GM12878 (cell line): ENCODE data around the gene RGP1. TPM values are rescaled to one million over a fixed set of nuclear protein-coding genes. Genes with fewer than 3 reads are reported as not detected.

Source experiments
- ATAC-seq: fragments of 200-7000 bp; cut with Tn5 transposase; 3 replicates; pipeline ENCODE4 v1.9.1; 2020; ENCODE audit warnings: mild to moderate bottlenecking, moderate library complexity
- BruUV-seq: library from RNA; stranded (reverse); fragments of 400-500 nt; replicated peaks from 2 replicates; lab custom pipeline; 2021; lab: Mats Ljungman, UMichigan
- CTCF ChIA-PET: fragments of 300-600 bp; sonication (Branson Sonifier 250); formaldehyde crosslinking; extraction: SDS; loops from one replicate; lab custom pipeline; 2021; ENCODE audit warnings: inconsistent platforms; lab: Yijun Ruan, JAX
- POLR2A ChIA-PET: fragments of 350-600 bp; formaldehyde crosslinking; extraction: SDS; loops from one replicate; lab custom pipeline; 2021; ENCODE audit warnings: inconsistent platforms; lab: Charles Lee
- RAD21 ChIA-PET: fragments of 300-600 bp; sonication (Branson Sonifier 250); formaldehyde crosslinking; loops from one replicate; lab custom pipeline; 2023; ENCODE audit warnings: antibody characterized with exemption; ENCODE audit not compliant: unreplicated experiment; lab: Charles Lee
- SMC1A ChIA-PET: fragments of 300-600 bp; sonication (Branson Sonifier 250); formaldehyde crosslinking; loops from one replicate; lab custom pipeline; 2023; ENCODE audit not compliant: unreplicated experiment, uncharacterized antibody; lab: Charles Lee
- DNase-seq: peaks from one replicate; pipeline ENCODE4 v3.0.0-alpha.2; 2011; ENCODE audit warnings: low read depth, low spot score
- FAIRE-seq: peaks from 3 replicates; lab custom pipeline; 2011; peaks lifted over from hg19 to GRCh38; lab: Jason Lieb, UNC
- H2AFZ ChIP-seq: 2 replicates; pipeline ENCODE4 v1.6.0; 2011; ENCODE audit warnings: low read depth, low read length, control low read depth; ENCODE audit not compliant: control insufficient read depth
- H3K27ac ChIP-seq: 2 replicates; pipeline ENCODE4 v1.5.1; 2011; ENCODE audit warnings: control low read depth; ENCODE audit not compliant: control insufficient read depth, insufficient read depth
- H3K27me3 ChIP-seq, 2 experiments: replicated peaks in 1 of 2; 2 replicates each; pipeline versions ENCODE4 v1.6.0 to v1.6.1; 2011; ENCODE audit warnings: low read length in 1 of 2; ENCODE audit not compliant: control insufficient read depth in 2 of 2, insufficient read depth in 2 of 2
- H3K36me3 ChIP-seq, 2 experiments: 2 replicates each; pipeline ENCODE4 v1.5.1; 2011; ENCODE audit warnings: low read length in 1 of 2; ENCODE audit not compliant: control insufficient read depth in 2 of 2, insufficient read depth in 2 of 2
- H3K4me1 ChIP-seq: 2 replicates; pipeline ENCODE4 v1.6.1; 2011; ENCODE audit warnings: mild to moderate bottlenecking, low read length, moderate library complexity, mixed read lengths; ENCODE audit not compliant: control insufficient read depth, insufficient read depth
- H3K4me2 ChIP-seq: 2 replicates; pipeline ENCODE4 v1.6.0; 2011; ENCODE audit warnings: control low read depth; ENCODE audit not compliant: control insufficient read depth, insufficient read depth
- H3K4me3 ChIP-seq: fragments of 200-600 bp; sonication (generic); 2 replicates; pipeline ENCODE4 v1.5.1; 2016
- H3K79me2 ChIP-seq: 2 replicates; pipeline ENCODE4 v1.6.0; 2011; ENCODE audit warnings: low read length; ENCODE audit not compliant: control insufficient read depth, insufficient read depth
- H3K9ac ChIP-seq: 2 replicates; pipeline ENCODE4 v1.8.0; 2011; ENCODE audit warnings: low read length, control low read depth, mixed read lengths; ENCODE audit not compliant: control insufficient read depth, insufficient read depth
- H3K9me3 ChIP-seq: replicated peaks from 3 replicates; pipeline ENCODE4 v1.5.1; 2011; ENCODE audit warnings: mild to moderate bottlenecking, low read length; ENCODE audit not compliant: control insufficient read depth, insufficient read depth
- H4K20me1 ChIP-seq: 2 replicates; pipeline ENCODE4 v1.6.0; 2011; ENCODE audit not compliant: control insufficient read depth, insufficient read depth
- ASH2L ChIP-seq: fragments of 300-600, 200-600 bp; sonication (generic); IDR thresholded peaks from 2 replicates; pipeline ENCODE4 v1.6.1; 2017; ENCODE audit warnings: low read depth, mild to moderate bottlenecking, borderline replicate concordance
- BCL11A ChIP-seq: IDR thresholded peaks from 2 replicates; pipeline ENCODE4 v1.6.1; 2011; ENCODE audit warnings: low read depth, low read length
- ETV6 ChIP-seq, 2 experiments: fragments of 450-650 bp in 1 of 2; IDR thresholded peaks in 1 of 2; conservative IDR thresholded peaks in 1 of 2; 2 replicates each; pipeline ENCODE4 v1.6.1; 2014; ENCODE audit warnings: antibody characterized with exemption in 1 of 2, borderline replicate concordance in 1 of 2, low read depth in 1 of 2, mild to moderate bottlenecking in 1 of 2, moderate library complexity in 1 of 2
- GATAD2B ChIP-seq: fragments of 450-650 bp; conservative IDR thresholded peaks from 2 replicates; pipeline ENCODE4 v1.6.1; 2017; ENCODE audit warnings: low read depth, mild to moderate bottlenecking, moderate library complexity
- IRF4 ChIP-seq: IDR thresholded peaks from 2 replicates; pipeline ENCODE4 v1.6.1; 2011; ENCODE audit warnings: low read depth, low read length
- NFIC ChIP-seq: IDR thresholded peaks from 2 replicates; pipeline ENCODE4 v1.6.1; 2012; ENCODE audit warnings: low read depth, mild to moderate bottlenecking, inconsistent platforms, low read length, moderate library complexity
- PML ChIP-seq: IDR thresholded peaks from 2 replicates; pipeline ENCODE4 v1.6.1; 2012; ENCODE audit warnings: low read length, inconsistent platforms
- SMC3 ChIP-seq: IDR thresholded peaks from 2 replicates; pipeline ENCODE4 v1.6.1; 2011; ENCODE audit warnings: low read length, improper control_type of control experiment, borderline replicate concordance
- SPI1 ChIP-seq: IDR thresholded peaks from 2 replicates; pipeline ENCODE4 v1.6.1; 2011; ENCODE audit warnings: low read depth, mild to moderate bottlenecking, low read length, moderate library complexity, borderline replicate concordance; ENCODE audit not compliant: insufficient read depth
- ZBED1 ChIP-seq: IDR thresholded peaks from 2 replicates; pipeline ENCODE4 v1.6.1; 2016; ENCODE audit warnings: borderline replicate concordance
- ZNF217 ChIP-seq: fragments of 450-650 bp; IDR thresholded peaks from 2 replicates; pipeline ENCODE4 v1.6.1; 2017; ENCODE audit warnings: antibody characterized with exemption, mild to moderate bottlenecking
- WGBS: methylation state at CpG from one replicate; pipeline ENCODE4 v1.1.6; 2016; ENCODE audit warnings: low lambda C conversion rate; ENCODE audit not compliant: insufficient replicate concordance, insufficient coverage; ENCODE audit errors: missing lambda C conversion rate; 5-methylcytosine and 5-hydroxymethylcytosine counted together
- in situ Hi-C: fragments of 300-500 bp; cut with MboI; formaldehyde crosslinking; loops from 9 replicates; pipeline ENCODE4 v1.14.3; 2018; ENCODE audit warnings: mixed read lengths
- intact Hi-C: fragments of 100-400 bp; cut with micrococcal nuclease; formaldehyde crosslinking; loops from one replicate; pipeline ENCODE4 v1.14.2; 2022; ENCODE audit not compliant: unreplicated experiment
- polyA plus RNA-seq, 11 experiments: library from polyadenylated mRNA; depleted of rRNA in 4 of 11; unstranded in 6 of 11; stranded (reverse) in 5 of 11; fragments of >200 nt; fragmentation: Nextera tagmentation in 4 of 11; fragmentation: Illumina TruSeq in 1 of 11; extraction: Ambion mirVana in 4 of 11; extraction: Trizol in 1 of 11; gene quantifications; 1 replicate in 1 of 11; 2 replicates in 10 of 11; pipeline versions ENCODE4 v1.2.1 to v1.2.3, GENCODE V29; 2011 to 2016; ENCODE audit warnings: inconsistent platforms in 2 of 11, missing spikeins in 2 of 11, low read depth in 1 of 11
- total RNA-seq, 4 experiments: library from RNA; depleted of rRNA in 3 of 4; stranded (reverse); fragments of >200 nt in 3 of 4; fragmentation: Illumina TruSeq in 1 of 4; extraction: Trizol in 1 of 4; gene quantifications; 2 replicates each; pipeline versions ENCODE4 v1.2.1 to v1.2.3, GENCODE V29; 2013 to 2021
- TF ChIP-seq, protein P1 (sequence below): fragments of 450-650 bp; formaldehyde crosslinking; IDR thresholded peaks from 2 replicates; pipeline ENCODE4 v1.4.0; 2020; ENCODE audit warnings: mild to moderate bottlenecking, moderate library complexity
- TF ChIP-seq, protein P2 (sequence below): fragments of 450-650 bp; IDR thresholded peaks from 2 replicates; pipeline ENCODE4 v1.6.1; 2016; ENCODE audit warnings: mild to moderate bottlenecking
- TF ChIP-seq, protein P3 (sequence below): fragments of 450-650 bp; IDR thresholded peaks from 2 replicates; pipeline ENCODE4 v1.6.1; 2017; ENCODE audit warnings: mild to moderate bottlenecking, low read depth, inconsistent platforms; ENCODE audit not compliant: poor library complexity, severe bottlenecking

RGP1 gene
- total and polyA plus RNA-seq, 10 of the 15 experiments (the other 5 are each of a cell fraction or from before 2014, with no cell fraction given), result 0.44 to 14.9 (median 7.4) TPM

DNA sequence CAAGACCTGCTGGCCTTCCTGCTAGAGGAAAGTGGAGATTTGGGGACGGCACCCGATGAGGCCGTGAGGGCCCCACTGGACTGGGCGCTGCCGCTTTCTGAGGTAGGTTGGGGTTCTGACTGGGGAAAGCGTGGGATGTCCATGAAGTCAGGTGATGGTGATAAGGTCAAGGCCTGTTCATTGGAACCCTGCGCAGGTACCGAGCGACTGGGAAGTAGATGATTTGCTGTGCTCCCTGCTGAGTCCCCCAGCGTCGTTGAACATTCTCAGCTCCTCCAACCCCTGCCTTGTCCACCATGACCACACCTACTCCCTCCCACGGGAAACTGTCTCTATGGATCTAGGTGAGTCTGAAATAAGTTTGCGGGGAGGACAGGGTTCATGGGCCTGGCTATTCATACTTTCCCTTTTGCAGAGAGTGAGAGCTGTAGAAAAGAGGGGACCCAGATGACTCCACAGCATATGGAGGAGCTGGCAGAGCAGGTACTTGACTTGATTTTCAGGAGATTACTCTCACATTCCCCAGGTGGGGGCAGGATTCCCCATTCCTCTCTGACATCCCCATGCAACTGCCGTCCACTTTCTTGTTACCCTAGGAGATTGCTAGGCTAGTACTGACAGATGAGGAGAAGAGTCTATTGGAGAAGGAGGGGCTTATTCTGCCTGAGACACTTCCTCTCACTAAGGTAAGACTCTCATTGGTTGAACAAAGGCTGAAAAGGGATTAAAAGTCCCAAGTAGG is 16.1 kb upstream of the RGP1 start:
- H3K27ac ChIP-seq, result peak overlapping the region; percentile 92
- DNase-seq (no peak), FAIRE-seq (peak; percentile 83), ATAC-seq (peak; percentile 16)
- peak overlapping the region; percentile 74 for H3K4me3 ChIP-seq
- H3K36me3 ChIP-seq, result peaks cover 10 to 18% of the 10 kb centered on the region in 2 experiments; a peak in 3 of 4 replicates
- peaks cover 10% of the 10 kb centered on the region for H3K4me1 ChIP-seq
- WGBS, result under 1% methylated on average over 14 of the region's 14 CpGs
- H3K4me2 ChIP-seq, result peak overlapping the region; percentile 93
- no peaks in the 10 kb centered on the region for H4K20me1 ChIP-seq
- ChIA-PET POLR2A (interaction anchor here (0.7 to 8.1 kb wide), 16 partner anchors 8 to 129 kb away, joined by 3 to 163 read pairs (median 6); partner anchors contain the start of genes ARHGEF39, CCDC107, GBA2 and HINT2), RAD21 (interaction anchor here (1.1 to 8.6 kb wide), 16 partner anchors 14 to 617 kb away, joined by 3 to 133 read pairs (median 5); partner anchors contain the start of genes ARHGEF39, ATOSB, CCDC107 and CD72), CTCF (interaction anchor here (1.0 to 9.5 kb wide), 16 partner anchors 13 to 149 kb away, joined by 3 to 183 read pairs (median 7); partner anchors contain the start of genes ARHGEF39, CCDC107, GBA2 and HINT2), SMC1A (interaction anchor here (1.0 to 8.0 kb wide), 9 partner anchors 15 to 114 kb away, joined by 3 to 145 read pairs (median 12); partner anchors contain the start of genes ARHGEF39, CCDC107, GBA2 and RGP1)
- peak overlapping the region; percentile 90 for H3K9ac ChIP-seq
- H3K79me2 ChIP-seq, result peaks cover 52% of the 10 kb centered on the region
- intact Hi-C loops (loop anchor here (1.0 to 10.0 kb wide), 5 partner anchors 15 to 618 kb away; partner anchors contain the start of genes ATOSB and HINT2), in situ Hi-C loops (loop anchor here (10.0 kb wide), 1 partner anchor 628 kb away; the partner anchor contains the start of gene STOML2)
- H2AFZ ChIP-seq, result peak overlapping the region; percentile 11
- H3K9me3 ChIP-seq, result no peaks in the 10 kb centered on the region
- BruUV-seq, result TSS peak; percentile 86
- no peaks in the 10 kb centered on the region for H3K27me3 ChIP-seq
- TF ChIP-seq, protein P1, sequence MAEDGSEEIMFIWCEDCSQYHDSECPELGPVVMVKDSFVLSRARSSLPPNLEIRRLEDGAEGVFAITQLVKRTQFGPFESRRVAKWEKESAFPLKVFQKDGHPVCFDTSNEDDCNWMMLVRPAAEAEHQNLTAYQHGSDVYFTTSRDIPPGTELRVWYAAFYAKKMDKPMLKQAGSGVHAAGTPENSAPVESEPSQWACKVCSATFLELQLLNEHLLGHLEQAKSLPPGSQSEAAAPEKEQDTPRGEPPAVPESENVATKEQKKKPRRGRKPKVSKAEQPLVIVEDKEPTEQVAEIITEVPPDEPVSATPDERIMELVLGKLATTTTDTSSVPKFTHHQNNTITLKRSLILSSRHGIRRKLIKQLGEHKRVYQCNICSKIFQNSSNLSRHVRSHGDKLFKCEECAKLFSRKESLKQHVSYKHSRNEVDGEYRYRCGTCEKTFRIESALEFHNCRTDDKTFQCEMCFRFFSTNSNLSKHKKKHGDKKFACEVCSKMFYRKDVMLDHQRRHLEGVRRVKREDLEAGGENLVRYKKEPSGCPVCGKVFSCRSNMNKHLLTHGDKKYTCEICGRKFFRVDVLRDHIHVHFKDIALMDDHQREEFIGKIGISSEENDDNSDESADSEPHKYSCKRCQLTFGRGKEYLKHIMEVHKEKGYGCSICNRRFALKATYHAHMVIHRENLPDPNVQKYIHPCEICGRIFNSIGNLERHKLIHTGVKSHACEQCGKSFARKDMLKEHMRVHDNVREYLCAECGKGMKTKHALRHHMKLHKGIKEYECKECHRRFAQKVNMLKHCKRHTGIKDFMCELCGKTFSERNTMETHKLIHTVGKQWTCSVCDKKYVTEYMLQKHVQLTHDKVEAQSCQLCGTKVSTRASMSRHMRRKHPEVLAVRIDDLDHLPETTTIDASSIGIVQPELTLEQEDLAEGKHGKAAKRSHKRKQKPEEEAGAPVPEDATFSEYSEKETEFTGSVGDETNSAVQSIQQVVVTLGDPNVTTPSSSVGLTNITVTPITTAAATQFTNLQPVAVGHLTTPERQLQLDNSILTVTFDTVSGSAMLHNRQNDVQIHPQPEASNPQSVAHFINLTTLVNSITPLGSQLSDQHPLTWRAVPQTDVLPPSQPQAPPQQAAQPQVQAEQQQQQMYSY (CRISPR knock-in tag), result no peak
- TF ChIP-seq SPI1 (peak; percentile 73), BCL11A (no peak), IRF4 (no peak), ZNF217 (no peak), PML (no peak), ZBED1 (no peak), ETV6 (conservative IDR thresholded peaks at IDR 0.05 in 1 of 2, IDR thresholded peaks at IDR 0.05 in 1 of 2; ENCODE audit: borderline replicate concordance in 1 of 2, low read depth in 1 of 2) (no peak), GATAD2B (peak; percentile 55), ASH2L (no peak), NFIC (no peak), SMC3 (no peak)
- TF ChIP-seq, protein P2, sequence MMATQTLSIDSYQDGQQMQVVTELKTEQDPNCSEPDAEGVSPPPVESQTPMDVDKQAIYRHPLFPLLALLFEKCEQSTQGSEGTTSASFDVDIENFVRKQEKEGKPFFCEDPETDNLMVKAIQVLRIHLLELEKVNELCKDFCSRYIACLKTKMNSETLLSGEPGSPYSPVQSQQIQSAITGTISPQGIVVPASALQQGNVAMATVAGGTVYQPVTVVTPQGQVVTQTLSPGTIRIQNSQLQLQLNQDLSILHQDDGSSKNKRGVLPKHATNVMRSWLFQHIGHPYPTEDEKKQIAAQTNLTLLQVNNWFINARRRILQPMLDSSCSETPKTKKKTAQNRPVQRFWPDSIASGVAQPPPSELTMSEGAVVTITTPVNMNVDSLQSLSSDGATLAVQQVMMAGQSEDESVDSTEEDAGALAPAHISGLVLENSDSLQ, result peak; percentile 53; the same call in 1 of the 2 replicates
- TF ChIP-seq, protein P3, sequence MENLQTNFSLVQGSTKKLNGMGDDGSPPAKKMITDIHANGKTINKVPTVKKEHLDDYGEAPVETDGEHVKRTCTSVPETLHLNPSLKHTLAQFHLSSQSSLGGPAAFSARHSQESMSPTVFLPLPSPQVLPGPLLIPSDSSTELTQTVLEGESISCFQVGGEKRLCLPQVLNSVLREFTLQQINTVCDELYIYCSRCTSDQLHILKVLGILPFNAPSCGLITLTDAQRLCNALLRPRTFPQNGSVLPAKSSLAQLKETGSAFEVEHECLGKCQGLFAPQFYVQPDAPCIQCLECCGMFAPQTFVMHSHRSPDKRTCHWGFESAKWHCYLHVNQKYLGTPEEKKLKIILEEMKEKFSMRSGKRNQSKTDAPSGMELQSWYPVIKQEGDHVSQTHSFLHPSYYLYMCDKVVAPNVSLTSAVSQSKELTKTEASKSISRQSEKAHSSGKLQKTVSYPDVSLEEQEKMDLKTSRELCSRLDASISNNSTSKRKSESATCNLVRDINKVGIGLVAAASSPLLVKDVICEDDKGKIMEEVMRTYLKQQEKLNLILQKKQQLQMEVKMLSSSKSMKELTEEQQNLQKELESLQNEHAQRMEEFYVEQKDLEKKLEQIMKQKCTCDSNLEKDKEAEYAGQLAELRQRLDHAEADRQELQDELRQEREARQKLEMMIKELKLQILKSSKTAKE, result no peak
